DND-41 (cell line): ENCODE results near the gene ABCC10.
"Not testable (repeated sequence)": the region's sequence is repeated elsewhere in the genome, so short reads cannot be mapped to it uniquely, and the experiment has no call there.

Source experiments
- ATAC-seq: fragments of 200-7000 bp; cut with Tn5 transposase; 3 replicates; pipeline ENCODE4 v1.9.1; 2021; ENCODE audit warnings: low read depth; ENCODE audit not compliant: insufficient read depth
- DNase-seq: peaks from one replicate; pipeline ENCODE4 v3.0.0-alpha.2; 2020
- H2AFZ ChIP-seq: 2 replicates; pipeline ENCODE4 v1.6.0; 2012; ENCODE audit warnings: low read depth, low read length
- H3K27ac ChIP-seq: 2 replicates; pipeline ENCODE4 v1.5.1; 2012; ENCODE audit warnings: low read length, inconsistent platforms
- H3K27me3 ChIP-seq: fragments of 200-600 bp; sonication (generic); 2 replicates; pipeline ENCODE4 v1.6.0; 2012; ENCODE audit warnings: low read length, mild to moderate bottlenecking, inconsistent platforms; ENCODE audit not compliant: insufficient read depth, poor library complexity
- H3K36me3 ChIP-seq: 2 replicates; pipeline ENCODE4 v1.5.1; 2012; ENCODE audit warnings: low read length, inconsistent platforms; ENCODE audit not compliant: insufficient read depth
- H3K4me1 ChIP-seq: 2 replicates; pipeline ENCODE4 v1.5.1; 2012; ENCODE audit warnings: mild to moderate bottlenecking, low read length; ENCODE audit not compliant: insufficient read depth
- H3K4me2 ChIP-seq: 2 replicates; pipeline ENCODE4 v1.6.0; 2012; ENCODE audit warnings: mild to moderate bottlenecking, moderate library complexity, low read length, inconsistent platforms; ENCODE audit not compliant: insufficient read depth
- H3K4me3 ChIP-seq, 2 experiments: fragments of 200-600 bp in 1 of 2; shearing (Covaris generic) in 1 of 2; 2 replicates each; pipeline ENCODE4 v1.5.1; 2012 to 2016; ENCODE audit warnings: inconsistent platforms in 2 of 2, low read length in 2 of 2, mild to moderate bottlenecking in 2 of 2, low read depth in 1 of 2, moderate library complexity in 1 of 2
- H3K79me2 ChIP-seq: 2 replicates; pipeline ENCODE4 v1.6.0; 2012; ENCODE audit warnings: low read length, inconsistent platforms; ENCODE audit not compliant: insufficient read depth
- H3K9ac ChIP-seq: 2 replicates; pipeline ENCODE4 v1.6.0; 2012; ENCODE audit warnings: low read depth, mild to moderate bottlenecking, inconsistent platforms, low read length, moderate library complexity
- H3K9me3 ChIP-seq: 2 replicates; pipeline ENCODE4 v1.5.1; 2012; ENCODE audit warnings: low read length, moderate library complexity, mild to moderate bottlenecking, inconsistent platforms; ENCODE audit not compliant: insufficient read depth, severe bottlenecking
- H4K20me1 ChIP-seq: 2 replicates; pipeline ENCODE4 v1.6.0; 2012; ENCODE audit warnings: low read length; ENCODE audit not compliant: insufficient read depth
- EZH2 ChIP-seq: IDR thresholded peaks from 3 replicates; pipeline ENCODE4 v1.6.1; 2012; ENCODE audit warnings: borderline replicate concordance, low read depth, mild to moderate bottlenecking, moderate library complexity, low read length, inconsistent platforms; ENCODE audit not compliant: severe bottlenecking
- TF ChIP-seq, protein P1 (sequence below): IDR thresholded peaks from 2 replicates; pipeline ENCODE4 v1.5.1; 2012; ENCODE audit warnings: borderline replicate concordance, low read length, moderate library complexity, mild to moderate bottlenecking; ENCODE audit not compliant: poor library complexity, severe bottlenecking; ENCODE audit errors: extremely low read depth

ABCC10 gene

DNA sequence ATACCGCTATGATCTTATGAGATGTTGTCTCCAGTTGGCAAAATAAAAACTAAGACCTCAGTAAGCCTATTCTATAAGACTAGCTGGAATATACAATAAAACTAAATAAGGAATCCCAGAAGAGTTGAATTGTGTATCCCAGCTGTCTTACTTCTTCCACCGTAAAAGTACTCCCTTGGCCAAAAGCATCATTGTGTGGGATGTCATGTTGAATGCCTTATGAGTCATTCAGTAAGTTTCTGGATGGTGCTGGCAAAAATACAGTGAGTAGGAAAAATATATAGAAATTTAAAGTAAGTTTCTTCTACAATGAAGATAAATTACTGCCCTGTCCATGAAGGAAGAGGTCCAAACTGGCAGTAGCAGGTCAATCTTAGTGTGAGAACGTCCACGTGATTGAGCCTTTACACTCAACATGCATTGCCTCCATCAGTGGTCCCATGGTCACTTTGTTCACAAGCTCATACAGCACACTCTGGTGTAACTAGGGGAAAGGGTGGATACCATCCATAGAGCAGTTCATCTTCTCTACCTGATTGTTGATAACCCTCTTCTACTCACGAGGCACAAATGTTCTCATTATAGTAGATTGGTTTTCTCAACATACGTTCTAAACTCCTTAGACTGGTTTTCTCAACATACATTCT, 44.2 kb upstream of the ABCC10 start:
- Histone ChIP-seq H4K20me1 (no peaks in the 10 kb centered on the region), H3K4me1 (peaks cover 28% of the 10 kb centered on the region), H2AFZ (no peak overlapping the region), H3K4me3 (no peak overlapping the region), H3K9me3 (peaks cover 2% of the 10 kb centered on the region), H3K27me3 (peaks cover 25% of the 10 kb centered on the region), H3K4me2 (peak overlapping the region; percentile 37; the same call in 1 of the 2 replicates), H3K9ac (no peak overlapping the region), H3K27ac (no peak overlapping the region), H3K79me2 (no peaks in the 10 kb centered on the region), H3K36me3 (no peaks in the 10 kb centered on the region)
- DNase-seq (no peak), ATAC-seq (peak; percentile 27; the same call in 2 of the 3 replicates)
- no peak for TF ChIP-seq EZH2
- TF ChIP-seq, protein P1, sequence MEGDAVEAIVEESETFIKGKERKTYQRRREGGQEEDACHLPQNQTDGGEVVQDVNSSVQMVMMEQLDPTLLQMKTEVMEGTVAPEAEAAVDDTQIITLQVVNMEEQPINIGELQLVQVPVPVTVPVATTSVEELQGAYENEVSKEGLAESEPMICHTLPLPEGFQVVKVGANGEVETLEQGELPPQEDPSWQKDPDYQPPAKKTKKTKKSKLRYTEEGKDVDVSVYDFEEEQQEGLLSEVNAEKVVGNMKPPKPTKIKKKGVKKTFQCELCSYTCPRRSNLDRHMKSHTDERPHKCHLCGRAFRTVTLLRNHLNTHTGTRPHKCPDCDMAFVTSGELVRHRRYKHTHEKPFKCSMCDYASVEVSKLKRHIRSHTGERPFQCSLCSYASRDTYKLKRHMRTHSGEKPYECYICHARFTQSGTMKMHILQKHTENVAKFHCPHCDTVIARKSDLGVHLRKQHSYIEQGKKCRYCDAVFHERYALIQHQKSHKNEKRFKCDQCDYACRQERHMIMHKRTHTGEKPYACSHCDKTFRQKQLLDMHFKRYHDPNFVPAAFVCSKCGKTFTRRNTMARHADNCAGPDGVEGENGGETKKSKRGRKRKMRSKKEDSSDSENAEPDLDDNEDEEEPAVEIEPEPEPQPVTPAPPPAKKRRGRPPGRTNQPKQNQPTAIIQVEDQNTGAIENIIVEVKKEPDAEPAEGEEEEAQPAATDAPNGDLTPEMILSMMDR, result no peak

DNA sequence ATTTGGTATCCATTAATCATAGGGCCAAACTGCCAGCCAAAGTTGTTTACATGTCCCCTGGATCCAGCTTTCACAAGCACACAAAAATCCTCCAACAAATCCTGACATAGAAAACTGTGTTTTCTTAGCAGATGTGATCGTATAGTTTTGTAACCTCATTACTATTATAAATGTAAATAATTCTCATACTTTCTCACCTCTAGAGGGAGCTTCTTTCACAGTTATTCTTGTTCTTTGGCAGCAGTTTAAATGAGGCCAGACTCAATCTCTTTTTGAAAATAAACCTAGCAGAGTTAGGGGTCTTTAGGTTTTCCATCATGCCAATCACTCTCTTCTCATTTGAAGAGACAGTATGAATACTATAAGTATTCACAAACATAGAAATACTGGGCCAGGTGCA, 40.8 kb upstream of the ABCC10 start:
- Histone ChIP-seq H3K9ac (no peak overlapping the region), H3K27me3 (peaks cover 19% of the 10 kb centered on the region), H4K20me1 (no peaks in the 10 kb centered on the region), H3K79me2 (no peaks in the 10 kb centered on the region), H3K4me3 (no peak overlapping the region), H2AFZ (no peak overlapping the region), H3K27ac (no peak overlapping the region), H3K36me3 (no peaks in the 10 kb centered on the region), H3K9me3 (peaks cover 2% of the 10 kb centered on the region), H3K4me2 (no peak overlapping the region), H3K4me1 (peaks cover 36% of the 10 kb centered on the region)
- ATAC-seq (no peak), DNase-seq (no peak)
- TF ChIP-seq EZH2, result no peak
- TF ChIP-seq, protein P1, result peak; percentile 50

DNA sequence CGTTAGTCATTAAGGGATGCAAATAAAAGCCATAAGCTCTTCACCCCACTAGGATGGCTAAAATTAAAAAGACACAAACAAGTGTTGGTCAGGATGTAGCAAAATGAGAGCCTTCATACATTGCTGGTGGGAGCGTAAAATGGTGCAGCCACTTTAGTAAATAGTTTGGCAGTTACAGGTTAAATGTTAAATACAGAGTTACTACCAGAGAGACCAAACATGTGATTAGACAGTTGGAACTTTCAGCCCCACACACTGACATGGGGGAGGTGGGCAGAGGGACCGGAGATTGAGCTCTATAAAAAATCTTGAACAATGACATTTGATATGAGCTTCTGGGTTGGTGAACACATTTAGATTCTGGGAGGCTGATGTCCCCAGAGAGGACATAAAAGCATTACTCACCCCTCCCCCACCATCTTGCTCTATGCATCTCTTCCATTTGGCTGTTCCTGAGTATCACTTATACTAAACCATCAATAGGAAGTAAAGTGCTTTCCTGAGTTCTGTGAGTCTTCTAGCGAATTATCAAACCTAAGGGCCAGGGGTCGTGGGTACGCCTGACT, 37.5 kb upstream of the ABCC10 start:
- no peak overlapping the region for H3K4me2 ChIP-seq
- H3K79me2 ChIP-seq, result no peaks in the 10 kb centered on the region
- H3K27ac ChIP-seq, result no peak overlapping the region
- ATAC-seq (no peak), DNase-seq (no peak)
- H3K9me3 ChIP-seq, result no peaks in the 10 kb centered on the region
- peaks cover 35% of the 10 kb centered on the region for H3K27me3 ChIP-seq
- H3K36me3 ChIP-seq, result no peaks in the 10 kb centered on the region
- no peak overlapping the region for H3K4me3 ChIP-seq
- TF ChIP-seq, protein P1, result no peak
- TF ChIP-seq EZH2, result no peak
- H3K4me1 ChIP-seq, result peaks cover 15% of the 10 kb centered on the region
- H3K9ac ChIP-seq, result no peak overlapping the region
- H2AFZ ChIP-seq, result no peak overlapping the region
- H4K20me1 ChIP-seq, result no peaks in the 10 kb centered on the region; the same call in 1 of the 2 replicates

DNA sequence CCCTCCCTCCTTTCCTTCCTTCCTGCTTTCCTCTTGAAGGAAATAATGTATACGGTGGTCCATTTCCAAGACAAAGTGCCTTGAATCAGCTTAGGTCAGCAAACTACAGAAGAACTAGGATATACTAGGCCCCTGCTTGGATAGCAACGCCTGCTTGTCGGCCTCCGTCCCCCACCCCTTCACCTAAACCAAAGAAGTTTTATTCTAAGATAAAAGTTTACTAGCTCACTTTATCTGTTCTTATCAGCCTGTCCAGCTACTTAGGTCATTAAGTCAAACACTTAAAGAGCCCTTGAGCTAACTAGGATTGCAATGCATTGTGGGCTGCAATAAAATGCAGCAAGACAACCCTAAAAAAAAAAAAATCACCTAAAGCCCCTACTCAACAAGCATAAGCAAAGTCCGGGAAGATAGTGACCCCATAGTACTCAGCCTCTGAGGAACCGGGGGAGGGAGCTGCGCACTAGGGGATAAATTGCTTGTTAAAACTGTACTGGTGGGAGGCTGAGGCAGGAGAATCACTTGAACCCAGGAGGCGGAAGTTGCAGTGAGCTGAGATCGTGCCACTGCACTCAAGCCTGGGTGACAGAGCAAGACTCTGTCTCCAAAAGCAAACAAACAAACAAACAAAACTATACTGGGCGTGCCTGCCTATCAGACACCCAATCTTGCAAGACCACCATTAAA, 36.4 kb upstream of the ABCC10 start:
- Histone ChIP-seq H3K27me3 (peaks cover 35% of the 10 kb centered on the region), H3K4me1 (peaks cover 12% of the 10 kb centered on the region; the same call in 1 of the 2 replicates)
- H3K27ac ChIP-seq, H3K79me2 ChIP-seq, H3K4me3 ChIP-seq, H4K20me1 ChIP-seq, H3K9me3 ChIP-seq, H3K9ac ChIP-seq, H3K4me2 ChIP-seq, DNase-seq, H2AFZ ChIP-seq, ATAC-seq, H3K36me3 ChIP-seq: not testable (repeated sequence)
